Neural cell (in vitro differentiated cells): ENCODE data around the gene ALDH1B1. TPM values are rescaled to one million over a fixed set of nuclear protein-coding genes. Genes with fewer than 3 reads are reported as not detected.

ENCODE experiments used
- H2AFZ ChIP-seq: fragments of 200-600, 300-800 bp; sonication (generic), shearing (Covaris generic); 2 replicates; pipeline ENCODE4 v1.6.0; 2014; ENCODE audit warnings: low read depth, mild to moderate bottlenecking, antibody characterized with exemption, low read length, moderate library complexity
- H3F3A ChIP-seq: fragments of 200-600 bp; shearing (Covaris generic); 2 replicates; pipeline ENCODE4 v1.6.1; 2016; ENCODE audit warnings: mild to moderate bottlenecking, moderate library complexity, mixed read lengths, antibody characterized with exemption, low read length; ENCODE audit not compliant: insufficient read depth, poor library complexity, severe bottlenecking
- H3K27ac ChIP-seq: fragments of 200-600, 300-800 bp; sonication (generic), shearing (Covaris generic); 2 replicates; pipeline ENCODE4 v1.5.1; 2014; ENCODE audit warnings: mild to moderate bottlenecking, low read length, moderate library complexity
- H3K27me3 ChIP-seq: fragments of 300-800, 200-600 bp; sonication (generic), shearing (Covaris generic); 2 replicates; pipeline ENCODE4 v1.6.0; 2014; ENCODE audit warnings: mild to moderate bottlenecking, low read depth, low read length, moderate library complexity; ENCODE audit not compliant: insufficient read depth
- H3K36me3 ChIP-seq: fragments of 300-800, 200-600 bp; sonication (generic), shearing (Covaris generic); 2 replicates; pipeline ENCODE4 v1.5.1; 2014; ENCODE audit warnings: mild to moderate bottlenecking, antibody characterized with exemption, low read length, moderate library complexity; ENCODE audit not compliant: insufficient read depth
- H3K4me2 ChIP-seq: fragments of 300-800, 200-600 bp; sonication (generic), shearing (Covaris generic); 2 replicates; pipeline ENCODE4 v1.6.0; 2014; ENCODE audit warnings: mild to moderate bottlenecking, low read length
- H3K4me3 ChIP-seq: fragments of 300-800, 200-600 bp; sonication (generic), shearing (Covaris generic); 2 replicates; pipeline ENCODE4 v1.5.1; 2014; ENCODE audit warnings: mild to moderate bottlenecking, low read length, moderate library complexity
- H3K79me2 ChIP-seq: fragments of 200-600 bp; shearing (Covaris generic); replicated peaks from 2 replicates; pipeline ENCODE4 v1.6.0; 2014; ENCODE audit warnings: mild to moderate bottlenecking, low read length, moderate library complexity; ENCODE audit not compliant: insufficient read depth
- H3K9ac ChIP-seq: fragments of 300-800, 200-600 bp; sonication (generic), shearing (Covaris generic); 2 replicates; pipeline ENCODE4 v1.6.1; 2016; ENCODE audit warnings: mild to moderate bottlenecking, low read length, mixed read lengths
- H3K9me2 ChIP-seq: fragments of 200-600 bp; shearing (Covaris generic); 2 replicates; pipeline ENCODE4 v1.6.1; 2016; ENCODE audit warnings: mild to moderate bottlenecking, low read length, mixed read lengths; ENCODE audit not compliant: insufficient read depth
- H3K9me3 ChIP-seq: fragments of 200-600, 300-800 bp; sonication (generic), shearing (Covaris generic); 2 replicates; pipeline ENCODE4 v1.6.1; 2016; ENCODE audit warnings: mild to moderate bottlenecking, mixed run types, low read length, moderate library complexity, mixed read lengths
- H4K20me1 ChIP-seq: fragments of 200-600 bp; shearing (Covaris generic); 2 replicates; pipeline ENCODE4 v1.6.1; 2016; ENCODE audit warnings: mild to moderate bottlenecking, mixed run types; ENCODE audit not compliant: insufficient read depth
- EP300 ChIP-seq: fragments of 450-650 bp; conservative IDR thresholded peaks from 2 replicates; pipeline ENCODE4 v1.6.1; 2014; ENCODE audit warnings: antibody characterized with exemption, mild to moderate bottlenecking, moderate library complexity; ENCODE audit not compliant: poor library complexity, severe bottlenecking
- EZH2 ChIP-seq: fragments of 200-600, 300-800 bp; shearing (Covaris generic), sonication (generic); IDR thresholded peaks from 2 replicates; pipeline ENCODE4 v1.6.1; 2014; ENCODE audit warnings: antibody characterized with exemption, low read length, borderline replicate concordance, mild to moderate bottlenecking; ENCODE audit not compliant: insufficient read depth, poor library complexity, severe bottlenecking
- MXI1 ChIP-seq: fragments of 450-650 bp; conservative IDR thresholded peaks from 2 replicates; pipeline ENCODE4 v1.6.1; 2014; ENCODE audit warnings: antibody characterized with exemption, mild to moderate bottlenecking; ENCODE audit not compliant: poor library complexity, severe bottlenecking
- POLR2AphosphoS5 ChIP-seq: IDR thresholded peaks from 2 replicates; pipeline ENCODE4 v1.6.1; 2012
- RAD21 ChIP-seq: fragments of 450-650 bp; conservative IDR thresholded peaks from 2 replicates; pipeline ENCODE4 v1.6.1; 2014; ENCODE audit warnings: antibody characterized with exemption, mild to moderate bottlenecking, moderate library complexity
- SMC3 ChIP-seq: fragments of 450-650 bp; conservative IDR thresholded peaks from 2 replicates; pipeline ENCODE4 v1.6.1; 2014; ENCODE audit warnings: antibody characterized with exemption, mild to moderate bottlenecking, moderate library complexity; ENCODE audit not compliant: poor library complexity
- TAF1 ChIP-seq: IDR thresholded peaks from 2 replicates; pipeline ENCODE4 v1.6.1; 2012; ENCODE audit warnings: low read depth
- polyA plus RNA-seq: library from polyadenylated mRNA; depleted of rRNA; stranded (reverse); fragments of >200 nt; gene quantifications from 2 replicates; pipeline ENCODE4 v1.2.3, GENCODE V29; 2014
- TF ChIP-seq, protein P1 (sequence below): IDR thresholded peaks from 2 replicates; pipeline ENCODE4 v1.6.1; 2012; ENCODE audit warnings: borderline replicate concordance
- TF ChIP-seq, protein P2 (sequence below): fragments of 450-650 bp; IDR thresholded peaks from 2 replicates; pipeline ENCODE4 v1.5.1; 2014; ENCODE audit warnings: antibody characterized with exemption, mild to moderate bottlenecking, moderate library complexity; ENCODE audit not compliant: poor library complexity, severe bottlenecking

ALDH1B1 gene
- polyA plus RNA-seq, 1 donor from 2014 or later: 6.6 TPM

DNA sequence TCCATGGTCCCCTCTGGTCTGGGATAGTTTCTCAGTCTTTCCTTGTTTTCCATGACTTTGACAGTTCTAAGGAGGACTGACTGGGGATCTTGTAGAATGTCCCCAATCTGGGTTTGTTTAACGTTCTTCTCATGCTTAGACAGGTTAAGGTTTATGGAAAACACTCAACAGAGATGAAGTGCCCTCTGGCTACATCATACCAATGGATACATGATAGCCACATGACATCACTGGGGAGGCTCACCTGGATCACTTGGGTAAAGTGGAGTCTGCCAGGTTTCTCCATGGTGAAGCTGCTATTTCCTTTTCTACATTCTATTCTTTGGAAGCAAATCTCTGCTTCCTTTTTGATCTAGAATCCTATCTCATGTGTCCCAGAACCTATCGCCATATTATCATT is 23.8 kb upstream of the ALDH1B1 start:
- Histone ChIP-seq H2AFZ (no peak overlapping the region), H3K4me3 (no peak overlapping the region), H4K20me1 (no peaks in the 10 kb centered on the region), H3K9me2 (no peaks in the 10 kb centered on the region), H3F3A (no peaks in the 10 kb centered on the region), H3K79me2 (no peaks in the 10 kb centered on the region), H3K4me2 (no peak overlapping the region), H3K27me3 (no peaks in the 10 kb centered on the region), H3K9me3 (no peaks in the 10 kb centered on the region), H3K36me3 (no peaks in the 10 kb centered on the region), H3K27ac (no peak overlapping the region), H3K9ac (no peak overlapping the region)
- no peak for TF ChIP-seq POLR2AphosphoS5
- TF ChIP-seq EZH2: no peak
- no peak for TF ChIP-seq RAD21
- TF ChIP-seq MXI1: no peak

DNA sequence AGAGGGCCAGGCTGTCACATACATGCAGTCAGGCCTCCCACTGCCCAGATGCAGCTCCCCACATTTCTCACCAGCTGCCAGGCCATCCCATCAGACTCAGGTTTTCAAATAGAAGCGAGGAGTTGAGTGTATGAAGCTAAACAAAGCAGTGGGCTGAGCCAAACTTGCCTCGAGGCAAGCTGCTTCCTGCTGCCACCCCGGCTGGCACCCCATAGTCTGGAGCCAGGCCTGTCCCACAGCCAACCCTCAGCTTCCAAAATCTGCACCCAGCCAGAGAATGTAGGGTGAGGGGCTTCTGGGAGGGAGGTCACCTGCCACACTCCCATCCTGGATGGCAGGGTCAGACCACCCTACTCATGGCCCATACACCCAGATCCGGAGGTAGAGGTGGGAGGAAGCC is 22.3 kb upstream of the ALDH1B1 start:
- Histone ChIP-seq H3K4me3 (no peak overlapping the region), H3K9ac (no peak overlapping the region), H3K36me3 (no peaks in the 10 kb centered on the region), H3K9me2 (no peaks in the 10 kb centered on the region), H3K4me2 (no peak overlapping the region), H2AFZ (no peak overlapping the region), H3K9me3 (no peaks in the 10 kb centered on the region), H3F3A (no peaks in the 10 kb centered on the region), H3K27me3 (no peaks in the 10 kb centered on the region), H4K20me1 (no peaks in the 10 kb centered on the region), H3K79me2 (no peaks in the 10 kb centered on the region), H3K27ac (no peak overlapping the region)
- no peak for TF ChIP-seq MXI1
- no peak for TF ChIP-seq TAF1
- TF ChIP-seq, protein P1, sequence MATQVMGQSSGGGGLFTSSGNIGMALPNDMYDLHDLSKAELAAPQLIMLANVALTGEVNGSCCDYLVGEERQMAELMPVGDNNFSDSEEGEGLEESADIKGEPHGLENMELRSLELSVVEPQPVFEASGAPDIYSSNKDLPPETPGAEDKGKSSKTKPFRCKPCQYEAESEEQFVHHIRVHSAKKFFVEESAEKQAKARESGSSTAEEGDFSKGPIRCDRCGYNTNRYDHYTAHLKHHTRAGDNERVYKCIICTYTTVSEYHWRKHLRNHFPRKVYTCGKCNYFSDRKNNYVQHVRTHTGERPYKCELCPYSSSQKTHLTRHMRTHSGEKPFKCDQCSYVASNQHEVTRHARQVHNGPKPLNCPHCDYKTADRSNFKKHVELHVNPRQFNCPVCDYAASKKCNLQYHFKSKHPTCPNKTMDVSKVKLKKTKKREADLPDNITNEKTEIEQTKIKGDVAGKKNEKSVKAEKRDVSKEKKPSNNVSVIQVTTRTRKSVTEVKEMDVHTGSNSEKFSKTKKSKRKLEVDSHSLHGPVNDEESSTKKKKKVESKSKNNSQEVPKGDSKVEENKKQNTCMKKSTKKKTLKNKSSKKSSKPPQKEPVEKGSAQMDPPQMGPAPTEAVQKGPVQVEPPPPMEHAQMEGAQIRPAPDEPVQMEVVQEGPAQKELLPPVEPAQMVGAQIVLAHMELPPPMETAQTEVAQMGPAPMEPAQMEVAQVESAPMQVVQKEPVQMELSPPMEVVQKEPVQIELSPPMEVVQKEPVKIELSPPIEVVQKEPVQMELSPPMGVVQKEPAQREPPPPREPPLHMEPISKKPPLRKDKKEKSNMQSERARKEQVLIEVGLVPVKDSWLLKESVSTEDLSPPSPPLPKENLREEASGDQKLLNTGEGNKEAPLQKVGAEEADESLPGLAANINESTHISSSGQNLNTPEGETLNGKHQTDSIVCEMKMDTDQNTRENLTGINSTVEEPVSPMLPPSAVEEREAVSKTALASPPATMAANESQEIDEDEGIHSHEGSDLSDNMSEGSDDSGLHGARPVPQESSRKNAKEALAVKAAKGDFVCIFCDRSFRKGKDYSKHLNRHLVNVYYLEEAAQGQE: no peak
- TF ChIP-seq POLR2AphosphoS5: no peak
- no peak for TF ChIP-seq EP300
- TF ChIP-seq, protein P2, sequence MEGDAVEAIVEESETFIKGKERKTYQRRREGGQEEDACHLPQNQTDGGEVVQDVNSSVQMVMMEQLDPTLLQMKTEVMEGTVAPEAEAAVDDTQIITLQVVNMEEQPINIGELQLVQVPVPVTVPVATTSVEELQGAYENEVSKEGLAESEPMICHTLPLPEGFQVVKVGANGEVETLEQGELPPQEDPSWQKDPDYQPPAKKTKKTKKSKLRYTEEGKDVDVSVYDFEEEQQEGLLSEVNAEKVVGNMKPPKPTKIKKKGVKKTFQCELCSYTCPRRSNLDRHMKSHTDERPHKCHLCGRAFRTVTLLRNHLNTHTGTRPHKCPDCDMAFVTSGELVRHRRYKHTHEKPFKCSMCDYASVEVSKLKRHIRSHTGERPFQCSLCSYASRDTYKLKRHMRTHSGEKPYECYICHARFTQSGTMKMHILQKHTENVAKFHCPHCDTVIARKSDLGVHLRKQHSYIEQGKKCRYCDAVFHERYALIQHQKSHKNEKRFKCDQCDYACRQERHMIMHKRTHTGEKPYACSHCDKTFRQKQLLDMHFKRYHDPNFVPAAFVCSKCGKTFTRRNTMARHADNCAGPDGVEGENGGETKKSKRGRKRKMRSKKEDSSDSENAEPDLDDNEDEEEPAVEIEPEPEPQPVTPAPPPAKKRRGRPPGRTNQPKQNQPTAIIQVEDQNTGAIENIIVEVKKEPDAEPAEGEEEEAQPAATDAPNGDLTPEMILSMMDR: no peak
- TF ChIP-seq SMC3: no peak
- no peak for TF ChIP-seq EZH2
- no peak for TF ChIP-seq RAD21

DNA sequence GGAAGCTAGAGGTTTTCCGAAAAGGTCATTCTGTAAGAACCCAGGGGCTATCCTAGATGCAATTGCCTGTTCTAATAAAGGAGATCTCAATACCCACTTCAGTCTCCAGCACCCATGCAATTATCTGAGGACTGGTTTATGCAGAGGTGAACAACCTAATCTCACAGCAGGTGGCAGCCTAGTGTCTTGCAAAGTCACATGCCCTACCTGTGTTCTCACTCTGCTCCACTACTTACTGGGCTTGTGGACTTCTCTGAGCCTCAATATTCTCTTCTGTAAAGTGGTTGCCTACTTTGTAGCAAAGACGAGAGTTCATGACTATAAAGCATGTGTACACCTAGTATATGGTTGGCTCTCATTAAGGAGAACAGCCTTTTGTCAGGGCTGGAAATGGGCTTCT is 21.0 kb upstream of the ALDH1B1 start:
- Histone ChIP-seq H2AFZ (no peak overlapping the region), H3K9ac (no peak overlapping the region), H3K27me3 (no peaks in the 10 kb centered on the region), H3K9me2 (no peaks in the 10 kb centered on the region), H3K9me3 (no peaks in the 10 kb centered on the region), H3K4me2 (no peak overlapping the region), H4K20me1 (no peaks in the 10 kb centered on the region), H3K79me2 (no peaks in the 10 kb centered on the region), H3F3A (no peaks in the 10 kb centered on the region), H3K4me3 (no peak overlapping the region), H3K36me3 (no peaks in the 10 kb centered on the region), H3K27ac (no peak overlapping the region)
- TF ChIP-seq TAF1 (no peak), RAD21 (no peak), EZH2 (no peak), EP300 (no peak)
- TF ChIP-seq, protein P2: no peak
